ENCODE measurements around the gene FHOD3.

DNA sequence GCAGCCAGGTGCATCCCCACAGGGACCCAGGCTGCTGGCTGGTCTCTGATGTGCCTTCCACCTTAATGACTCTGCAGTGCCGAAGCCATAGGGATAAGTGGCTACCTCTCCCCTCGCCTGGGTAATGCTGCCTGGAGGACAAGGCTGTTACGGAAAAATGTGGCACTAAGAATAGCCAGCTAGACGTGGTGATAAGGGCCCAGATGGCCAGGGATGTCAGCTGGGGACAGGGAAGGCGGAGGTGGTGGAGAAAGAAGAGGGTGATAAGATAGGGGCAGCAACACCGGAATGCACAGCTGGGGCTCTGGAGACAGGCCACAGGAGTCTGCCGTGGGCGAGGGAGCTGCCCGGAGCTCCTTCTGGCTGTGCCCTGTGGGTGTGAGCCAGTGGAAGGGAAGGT, 170.6 kb downstream of the FHOD3 start:
- TF ChIP-seq, protein P1, sequence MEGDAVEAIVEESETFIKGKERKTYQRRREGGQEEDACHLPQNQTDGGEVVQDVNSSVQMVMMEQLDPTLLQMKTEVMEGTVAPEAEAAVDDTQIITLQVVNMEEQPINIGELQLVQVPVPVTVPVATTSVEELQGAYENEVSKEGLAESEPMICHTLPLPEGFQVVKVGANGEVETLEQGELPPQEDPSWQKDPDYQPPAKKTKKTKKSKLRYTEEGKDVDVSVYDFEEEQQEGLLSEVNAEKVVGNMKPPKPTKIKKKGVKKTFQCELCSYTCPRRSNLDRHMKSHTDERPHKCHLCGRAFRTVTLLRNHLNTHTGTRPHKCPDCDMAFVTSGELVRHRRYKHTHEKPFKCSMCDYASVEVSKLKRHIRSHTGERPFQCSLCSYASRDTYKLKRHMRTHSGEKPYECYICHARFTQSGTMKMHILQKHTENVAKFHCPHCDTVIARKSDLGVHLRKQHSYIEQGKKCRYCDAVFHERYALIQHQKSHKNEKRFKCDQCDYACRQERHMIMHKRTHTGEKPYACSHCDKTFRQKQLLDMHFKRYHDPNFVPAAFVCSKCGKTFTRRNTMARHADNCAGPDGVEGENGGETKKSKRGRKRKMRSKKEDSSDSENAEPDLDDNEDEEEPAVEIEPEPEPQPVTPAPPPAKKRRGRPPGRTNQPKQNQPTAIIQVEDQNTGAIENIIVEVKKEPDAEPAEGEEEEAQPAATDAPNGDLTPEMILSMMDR (conservative IDR thresholded peaks at IDR 0.05; ENCODE audit: low read length): no peak
- TF ChIP-seq EZH2phosphoT487 (IDR thresholded peaks at IDR 0.05; ENCODE audit: borderline replicate concordance): no peak
